H1 (cell line): ENCODE results near the gene IGSF9B. TPM values are rescaled to one million over a fixed set of nuclear protein-coding genes. Genes with fewer than 3 reads are reported as not detected.

Source experiments
- CTCF ChIA-PET: fragments of 300-600 bp; sonication (Branson Sonifier 250); formaldehyde crosslinking; loops from one replicate; lab custom pipeline; 2021; ENCODE audit not compliant: partially characterized antibody; lab: Charles Lee
- POLR2A ChIA-PET: fragments of 300-600 bp; sonication (Branson Sonifier 250); formaldehyde crosslinking; loops from one replicate; lab custom pipeline; 2021; ENCODE audit warnings: inconsistent platforms; ENCODE audit not compliant: partially characterized antibody; lab: Charles Lee
- DNase-seq, 2 experiments: peaks; one replicate each; pipeline versions ENCODE4 v3.0.0 to v3.0.0-alpha.2; 2010 to 2022; ENCODE audit warnings: low spot score in 2 of 2, low read depth in 1 of 2, mixed read lengths in 1 of 2
- FAIRE-seq: peaks from 2 replicates; lab custom pipeline; 2011; peaks lifted over from hg19 to GRCh38; lab: Jason Lieb, UNC
- H2AFZ ChIP-seq: 2 replicates; pipeline ENCODE4 v1.8.1; 2012; ENCODE audit warnings: low read length, inconsistent platforms
- H2AK5ac ChIP-seq: 2 replicates; pipeline ENCODE4 v1.6.1; 2013; ENCODE audit warnings: low read depth, low read length
- H2BK120ac ChIP-seq: replicated peaks from 2 replicates; pipeline ENCODE3; 2013; ENCODE audit warnings: low read depth, low read length, inconsistent platforms
- H2BK12ac ChIP-seq: 2 replicates; pipeline ENCODE4 v1.6.1; 2013; ENCODE audit warnings: low read depth, low read length
- H2BK15ac ChIP-seq: 2 replicates; pipeline ENCODE4 v1.6.1; 2013; ENCODE audit warnings: low read length
- H2BK20ac ChIP-seq: 2 replicates; pipeline ENCODE4 v1.6.1; 2013; ENCODE audit warnings: low read length
- H2BK5ac ChIP-seq: 2 replicates; pipeline ENCODE4 v1.6.1; 2013; ENCODE audit warnings: low read depth, low read length
- H3K14ac ChIP-seq: 2 replicates; pipeline ENCODE4 v1.6.1; 2013; ENCODE audit warnings: inconsistent platforms; ENCODE audit not compliant: insufficient read length
- H3K18ac ChIP-seq: 2 replicates; pipeline ENCODE4 v1.6.1; 2013; ENCODE audit warnings: low read length; ENCODE audit errors: extremely low read depth
- H3K23ac ChIP-seq: 2 replicates; pipeline ENCODE4 v1.6.1; 2013; ENCODE audit warnings: inconsistent platforms; ENCODE audit not compliant: insufficient read length
- H3K23me2 ChIP-seq: 2 replicates; pipeline ENCODE4 v1.6.1; 2013; ENCODE audit warnings: low read depth, low read length
- H3K27ac ChIP-seq: 2 replicates; pipeline ENCODE4 v1.6.1; 2011; ENCODE audit warnings: low read depth, low read length, inconsistent platforms
- H3K27me3 ChIP-seq, 4 experiments: replicated peaks in 1 of 4; 1 replicate in 1 of 4; 2 replicates in 3 of 4; pipeline versions ENCODE4 v1.6.1 to v1.8.1; 2011 to 2013; ENCODE audit warnings: low read length in 3 of 4, mild to moderate bottlenecking in 3 of 4, inconsistent platforms in 2 of 4, mixed read lengths in 2 of 4, moderate library complexity in 1 of 4; ENCODE audit not compliant: control insufficient read depth in 3 of 4, insufficient read depth in 3 of 4; ENCODE audit errors: extremely low read depth in 1 of 4
- H3K36me3 ChIP-seq, 4 experiments: 2 replicates each; pipeline versions ENCODE4 v1.6.1 to v1.8.1; 2011 to 2013; ENCODE audit warnings: mild to moderate bottlenecking in 4 of 4, low read length in 3 of 4, moderate library complexity in 2 of 4, control low read depth in 1 of 4, inconsistent platforms in 1 of 4; ENCODE audit not compliant: insufficient read depth in 4 of 4, control insufficient read depth in 2 of 4
- H3K4ac ChIP-seq: replicated peaks from 2 replicates; pipeline ENCODE3; 2013; ENCODE audit warnings: low read length, low read depth, mixed read lengths, inconsistent platforms; ENCODE audit not compliant: insufficient read length
- H3K4me1 ChIP-seq, 4 experiments: replicated peaks in 1 of 4; 1 replicate in 1 of 4; 2 replicates in 3 of 4; pipeline versions ENCODE4 v1.6.1 to v1.8.1; 2011 to 2013; ENCODE audit warnings: low read length in 3 of 4, inconsistent platforms in 2 of 4, mixed read lengths in 1 of 4; ENCODE audit not compliant: insufficient read depth in 4 of 4, control insufficient read depth in 3 of 4
- H3K4me2 ChIP-seq, 2 experiments: 2 replicates each; pipeline versions ENCODE4 v1.6.1 to v1.8.1; 2011 to 2013; ENCODE audit warnings: low read depth in 2 of 2, low read length in 2 of 2, control low read depth in 1 of 2, inconsistent platforms in 1 of 2, mild to moderate bottlenecking in 1 of 2; ENCODE audit not compliant: insufficient read depth in 1 of 2
- H3K4me3 ChIP-seq, 4 experiments: fragments of 200-600, 300-600 bp in 1 of 4; sonication (generic), shearing (Covaris generic), sonication (Bioruptor Twin) in 1 of 4; 2 replicates each; pipeline versions ENCODE4 v1.5.1 to v1.8.1; 2011 to 2016; ENCODE audit warnings: low read length in 4 of 4, low read depth in 3 of 4, control low read depth in 2 of 4, inconsistent platforms in 2 of 4, mild to moderate bottlenecking in 2 of 4, mixed read lengths in 1 of 4, moderate library complexity in 1 of 4; ENCODE audit not compliant: insufficient read depth in 2 of 4; ENCODE audit errors: extremely low read depth in 1 of 4
- H3K56ac ChIP-seq: replicated peaks from 2 replicates; pipeline ENCODE3; 2013; ENCODE audit warnings: low read depth, mild to moderate bottlenecking, mixed read lengths, low read length, inconsistent platforms; ENCODE audit not compliant: insufficient read length
- H3K79me1 ChIP-seq: 2 replicates; pipeline ENCODE4 v1.6.1; 2013; ENCODE audit warnings: low read depth, low read length, control low read depth
- H3K79me2 ChIP-seq, 2 experiments: 2 replicates each; pipeline versions ENCODE4 v1.6.1 to v1.8.1; 2012 to 2013; ENCODE audit warnings: low read length in 2 of 2, mild to moderate bottlenecking in 2 of 2, inconsistent platforms in 1 of 2; ENCODE audit not compliant: insufficient read depth in 2 of 2, control insufficient read depth in 1 of 2
- H3K9ac ChIP-seq, 4 experiments: replicated peaks in 1 of 4; 1 replicate in 1 of 4; 2 replicates in 3 of 4; pipeline versions ENCODE4 v1.6.1 to v1.8.1; 2011 to 2013; ENCODE audit warnings: low read depth in 3 of 4, low read length in 3 of 4, control low read depth in 2 of 4, mild to moderate bottlenecking in 2 of 4, moderate library complexity in 2 of 4, inconsistent platforms in 1 of 4; ENCODE audit errors: extremely low read depth in 1 of 4
- H3K9me3 ChIP-seq, 2 experiments: 2 replicates each; pipeline versions ENCODE4 v1.6.1 to v1.8.1; 2012 to 2013; ENCODE audit warnings: mild to moderate bottlenecking in 2 of 2, moderate library complexity in 2 of 2, control low read depth in 1 of 2, inconsistent platforms in 1 of 2, low read depth in 1 of 2, low read length in 1 of 2, mixed read lengths in 1 of 2; ENCODE audit not compliant: insufficient read depth in 2 of 2
- H4K20me1 ChIP-seq, 2 experiments: replicated peaks in 1 of 2; 2 replicates each; pipeline versions ENCODE3 to v1.8.1; 2011 to 2013; ENCODE audit warnings: inconsistent platforms in 2 of 2, low read length in 2 of 2, mild to moderate bottlenecking in 1 of 2; ENCODE audit not compliant: insufficient read depth in 2 of 2, control insufficient read depth in 1 of 2
- H4K5ac ChIP-seq: 2 replicates; pipeline ENCODE4 v1.6.1; 2013; ENCODE audit warnings: low read length, low read depth, mixed read lengths, inconsistent platforms; ENCODE audit not compliant: insufficient read length
- H4K8ac ChIP-seq: 2 replicates; pipeline ENCODE4 v1.8.0; 2013; ENCODE audit warnings: mild to moderate bottlenecking, moderate library complexity, low read length, inconsistent platforms; ENCODE audit not compliant: insufficient read depth; ENCODE audit errors: extremely low read depth
- H4K91ac ChIP-seq: replicated peaks from 2 replicates; pipeline ENCODE3; 2013; ENCODE audit warnings: low read length, mixed read lengths, inconsistent platforms; ENCODE audit not compliant: insufficient read length
- JUN ChIP-seq: IDR thresholded peaks from 2 replicates; pipeline ENCODE4 v1.6.1; 2011; ENCODE audit warnings: low read depth, mild to moderate bottlenecking, improper control_type of control experiment, low read length
- RNF2 ChIP-seq: fragments of 200-900, 300-1000 bp; sonication (generic); IDR thresholded peaks from 2 replicates; pipeline ENCODE4 v1.7.1; 2016; ENCODE audit warnings: borderline replicate concordance, low read depth, mild to moderate bottlenecking, antibody characterized with exemption, low read length; ENCODE audit not compliant: poor library complexity, severe bottlenecking; ENCODE audit errors: missing control alignments
- WGBS, 2 experiments: shearing (Covaris generic) in 1 of 2; methylation state at CpG; one replicate each; pipeline versions ENCODE4 v1.1.6 to v1.1.7; 2013 to 2015; ENCODE audit warnings: low lambda C conversion rate in 2 of 2, mixed read lengths in 2 of 2, inconsistent platforms in 1 of 2, low coverage in 1 of 2, missing lambda C conversion rate in 1 of 2; ENCODE audit not compliant: insufficient replicate concordance in 2 of 2, insufficient coverage in 1 of 2, insufficient read length in 1 of 2; ENCODE audit errors: extremely low coverage in 1 of 2, missing lambda C conversion rate in 1 of 2; 5-methylcytosine and 5-hydroxymethylcytosine counted together
- polyA plus RNA-seq, 7 experiments: library from polyadenylated mRNA; depleted of rRNA in 3 of 7; stranded (reverse) in 5 of 7; unstranded in 2 of 7; fragments of >200 nt in 5 of 7; fragments of 200-250 nt in 2 of 7; gene quantifications; 1 replicate in 5 of 7; 2 replicates in 1 of 7; 4 replicates in 1 of 7; pipeline versions ENCODE4 v1.2.1 to v1.2.3, GENCODE V29; 2011 to 2013; ENCODE audit warnings: missing spikeins in 2 of 7, mixed read lengths in 2 of 7
- total RNA-seq: library from RNA; stranded (reverse); fragmentation: NEBNext Ultra II Directional; extraction: Animal tissue kit (Norgen Biotek cat#: 25700); gene quantifications from 2 replicates; pipeline ENCODE4 v1.2.1, GENCODE V29; 2021

Gene IGSF9B
- total and polyA plus RNA-seq, 2 of the 8 experiments (the other 6 are each of a cell fraction or from before 2014, with no cell fraction given) = 16.5 to 49.2 TPM

- POLR2A ChIA-PET = interaction anchor here (1.0 to 1.6 kb wide), 2 partner anchors 9 to 12 kb away, joined by 3 to 4 read pairs; no protein-coding TSS in a partner anchor
- TF ChIP-seq JUN = no peak
- no peak for TF ChIP-seq RNF2
- Histone ChIP-seq H3K23me2 (peaks cover 2% of the 10 kb centered on the region), H3K4me1 (no peaks in the 10 kb centered on the region; a peak in 2 of 7 replicates), H2BK20ac (no peak overlapping the region), H3K4me3 (no peak overlapping the region), H2BK12ac (no peak overlapping the region), H3K27me3 (no peaks in the 10 kb centered on the region), H3K79me2 (no peaks in the 10 kb centered on the region), H3K18ac (no peak overlapping the region), H3K4me2 (no peak overlapping the region), H4K91ac (no peak overlapping the region), H2AFZ (no peak overlapping the region), H3K23ac (no peak overlapping the region), H2AK5ac (no peak overlapping the region), H3K9ac (no peak overlapping the region), H3K79me1 (peaks cover 6% of the 10 kb centered on the region; the same call in 1 of the 2 replicates), H3K56ac (no peak overlapping the region), H3K36me3 (peaks cover 2 to 59% (median 25%) of the 10 kb centered on the region in 4 experiments; a peak in 6 of 8 replicates), H2BK120ac (no peak overlapping the region), H2BK15ac (no peak overlapping the region), H3K27ac (no peak overlapping the region), H3K9me3 (no peaks in the 10 kb centered on the region), H4K20me1 (peaks cover 0 to 8% of the 10 kb centered on the region in 2 experiments), H2BK5ac (no peak overlapping the region), H3K14ac (no peak overlapping the region), H4K5ac (no peak overlapping the region), H3K4ac (no peak overlapping the region), H4K8ac (no peak overlapping the region)
- FAIRE-seq (no peak), DNase-seq (no peak)
- CTCF ChIA-PET = interaction anchor here (0.8 to 1.8 kb wide), 4 partner anchors 8 to 139 kb away, joined by 3 to 9 read pairs (median 3); no protein-coding TSS in a partner anchor
- 91% methylated on average over 8 of the region's 9 CpGs; no CpG with 5 or more reads in 1 of the 2 experiments for WGBS, 2 experiments
Measured at GRCh38 chr11:133907216-133907615, 49.6 kb downstream of the IGSF9B start.
